Smooth muscle cell (in vitro differentiated cells): Measurements from ENCODE around the gene MAT2A. TPM values are rescaled to one million over a fixed set of nuclear protein-coding genes. Genes with fewer than 3 reads are reported as not detected.

Experiments used
- DNase-seq: peaks from one replicate; lab custom pipeline; 2025; ENCODE audit not compliant: unreplicated experiment; lab: John Stamatoyannopoulos, UW
- H2AFZ ChIP-seq: fragments of 200-600 bp; sonication (generic); 2 replicates; pipeline ENCODE4 v1.6.0; 2016; ENCODE audit warnings: antibody characterized with exemption, low read depth, mild to moderate bottlenecking
- H3F3A ChIP-seq: fragments of 200-600 bp; sonication (generic); 2 replicates; pipeline ENCODE4 v1.6.0; 2017; ENCODE audit warnings: antibody characterized with exemption, low read depth
- H3K27ac ChIP-seq: fragments of 200-600 bp; sonication (generic); 2 replicates; pipeline ENCODE4 v1.5.1; 2016; ENCODE audit warnings: low read depth, mild to moderate bottlenecking
- H3K27me3 ChIP-seq: fragments of 200-600 bp; sonication (generic); 2 replicates; pipeline ENCODE4 v1.6.1; 2016; ENCODE audit warnings: low read depth, mild to moderate bottlenecking
- H3K36me3 ChIP-seq: fragments of 200-600 bp; sonication (generic); 2 replicates; pipeline ENCODE4 v1.5.1; 2016; ENCODE audit warnings: low read depth
- H3K4me1 ChIP-seq: fragments of 200-600 bp; sonication (generic); 2 replicates; pipeline ENCODE4 v1.5.1; 2016; ENCODE audit warnings: low read depth
- H3K4me2 ChIP-seq: fragments of 200-600 bp; sonication (generic); 2 replicates; pipeline ENCODE4 v1.6.0; 2016; ENCODE audit warnings: mild to moderate bottlenecking
- H3K4me3 ChIP-seq: fragments of 200-600 bp; sonication (generic); 2 replicates; pipeline ENCODE4 v1.5.1; 2016; ENCODE audit warnings: mild to moderate bottlenecking
- H3K79me2 ChIP-seq: fragments of 200-600 bp; sonication (generic); 2 replicates; pipeline ENCODE4 v1.6.0; 2016; ENCODE audit warnings: low read depth, mild to moderate bottlenecking
- H3K9ac ChIP-seq: fragments of 200-600 bp; sonication (generic); 2 replicates; pipeline ENCODE4 v1.6.0; 2016; ENCODE audit warnings: low read depth
- H3K9me3 ChIP-seq: fragments of 200-600 bp; sonication (generic); replicated peaks from 2 replicates; pipeline ENCODE4 v1.5.1; 2016; ENCODE audit warnings: low read depth
- H4K20me1 ChIP-seq: fragments of 200-600 bp; sonication (generic); 2 replicates; pipeline ENCODE4 v1.6.0; 2016; ENCODE audit warnings: low read depth
- CTCF ChIP-seq: fragments of 200-600 bp; sonication (generic); IDR thresholded peaks from 2 replicates; pipeline ENCODE4 v1.5.1; 2017; ENCODE audit warnings: borderline replicate concordance, mild to moderate bottlenecking, antibody characterized with exemption; ENCODE audit not compliant: insufficient read depth, poor library complexity, severe bottlenecking
- WGBS: methylation state at CpG from one replicate; pipeline ENCODE4 v1.1.7; 2016; ENCODE audit warnings: low lambda C conversion rate; 5-methylcytosine and 5-hydroxymethylcytosine counted together
- polyA plus RNA-seq: library from polyadenylated mRNA; unstranded; fragments of >200 nt; fragmentation: Nextera tagmentation; extraction: Ambion mirVana; gene quantifications from 2 replicates; pipeline ENCODE4 v1.2.1, GENCODE V29; 2016
- total RNA-seq: library from RNA; depleted of rRNA; stranded (reverse); fragments of >200 nt; gene quantifications from 2 replicates; pipeline ENCODE4 v1.2.3, GENCODE V29; 2014

MAT2A gene
- total and polyA plus RNA-seq, 2 experiments from 2014 or later: 93.8 to 108 TPM

GRCh38 chr2:85497944-85498630 lies 40.9 kb upstream of the MAT2A start:
- Histone ChIP-seq H3K4me3 (no peak overlapping the region), H3F3A (peaks cover 6% of the 10 kb centered on the region), H2AFZ (no peak overlapping the region), H3K79me2 (no peaks in the 10 kb centered on the region), H4K20me1 (no peaks in the 10 kb centered on the region), H3K27me3 (no peaks in the 10 kb centered on the region), H3K9me3 (no peaks in the 10 kb centered on the region), H3K27ac (no peak overlapping the region), H3K4me2 (no peak overlapping the region), H3K4me1 (no peaks in the 10 kb centered on the region), H3K9ac (no peak overlapping the region), H3K36me3 (no peaks in the 10 kb centered on the region)
- TF ChIP-seq CTCF: no peak
- 91% methylated on average over 4 of the region's 4 CpGs for WGBS
- no peak for DNase-seq

GRCh38 chr2:85501248-85501647 lies 37.7 kb upstream of the MAT2A start:
- no peak for DNase-seq
- no peaks in the 10 kb centered on the region for H3K36me3 ChIP-seq
- no peak overlapping the region for H2AFZ ChIP-seq
- no peak overlapping the region for H3K4me2 ChIP-seq
- H3K4me1 ChIP-seq: no peaks in the 10 kb centered on the region
- no peak overlapping the region for H3K4me3 ChIP-seq
- H3K27me3 ChIP-seq: no peaks in the 10 kb centered on the region
- H4K20me1 ChIP-seq: no peaks in the 10 kb centered on the region
- WGBS: 65% methylated on average over 3 of the region's 3 CpGs
- no peaks in the 10 kb centered on the region for H3K79me2 ChIP-seq
- peaks cover 15% of the 10 kb centered on the region for H3F3A ChIP-seq
- no peak overlapping the region for H3K9ac ChIP-seq
- TF ChIP-seq CTCF: no peak
- no peaks in the 10 kb centered on the region for H3K9me3 ChIP-seq
- no peak overlapping the region for H3K27ac ChIP-seq

GRCh38 chr2:85502720-85503119 lies 36.2 kb upstream of the MAT2A start:
- TF ChIP-seq CTCF: no peak
- H3K4me2 ChIP-seq: no peak overlapping the region
- H3K79me2 ChIP-seq: no peaks in the 10 kb centered on the region
- peaks cover 24% of the 10 kb centered on the region for H3F3A ChIP-seq
- no peak overlapping the region for H3K4me3 ChIP-seq
- no peaks in the 10 kb centered on the region for H4K20me1 ChIP-seq
- H3K9me3 ChIP-seq: no peaks in the 10 kb centered on the region
- DNase-seq: no peak
- no peaks in the 10 kb centered on the region for H3K36me3 ChIP-seq
- peaks cover 7% of the 10 kb centered on the region for H3K4me1 ChIP-seq
- 93% methylated on average over 3 of the region's 3 CpGs for WGBS
- H2AFZ ChIP-seq: no peak overlapping the region
- H3K27ac ChIP-seq: no peak overlapping the region
- H3K9ac ChIP-seq: no peak overlapping the region
- H3K27me3 ChIP-seq: no peaks in the 10 kb centered on the region

GRCh38 chr2:85503168-85503850 lies 35.7 kb upstream of the MAT2A start:
- H3K4me3 ChIP-seq: no peak overlapping the region
- H3K4me2 ChIP-seq: no peak overlapping the region
- no peaks in the 10 kb centered on the region for H3K79me2 ChIP-seq
- no peak overlapping the region for H3K9ac ChIP-seq
- H3K4me1 ChIP-seq: peaks cover 7% of the 10 kb centered on the region
- no peaks in the 10 kb centered on the region for H3K36me3 ChIP-seq
- 76% methylated on average over 17 of the region's 17 CpGs for WGBS
- DNase-seq: no peak
- TF ChIP-seq CTCF: no peak
- H3K27me3 ChIP-seq: no peaks in the 10 kb centered on the region
- H2AFZ ChIP-seq: no peak overlapping the region
- peak overlapping the region; percentile 45 for H3K27ac ChIP-seq
- no peaks in the 10 kb centered on the region for H3K9me3 ChIP-seq
- no peaks in the 10 kb centered on the region for H4K20me1 ChIP-seq
- peaks cover 25% of the 10 kb centered on the region for H3F3A ChIP-seq
